ENCODE data around the gene VPS35L.

The VPS35L gene

GRCh38 chr16:19567560-19567959 lies 12.1 kb downstream of the VPS35L start:
- no peak for DNase-seq
- Histone ChIP-seq H3K27me3 (replicated peaks) (no peaks in the 10 kb centered on the region), H3K27ac (no peak overlapping the region), H3K36me3 (replicated peaks) (peaks cover 37% of the 10 kb centered on the region), H3K4me3 (ENCODE audit: low read depth, low read length) (no peak overlapping the region)
- TF ChIP-seq CTCF (IDR thresholded peaks at IDR 0.05; ENCODE audit: low read depth, low read length, missing control alignments) = no peak
- in situ Hi-C loops (cut with HindIII; ENCODE audit: low pct_ligation_motif_present, low sequenced_read_pairs) = no loop called here

- no peak for TF ChIP-seq CTCF (IDR thresholded peaks at IDR 0.05; ENCODE audit: low read depth, low read length, missing control alignments)
- Histone ChIP-seq H3K36me3 (replicated peaks) (peaks cover 32% of the 10 kb centered on the region), H3K27ac (no peak overlapping the region), H3K27me3 (replicated peaks) (no peaks in the 10 kb centered on the region), H3K4me3 (ENCODE audit: low read depth, low read length) (no peak overlapping the region)
- in situ Hi-C loops (cut with HindIII; ENCODE audit: low pct_ligation_motif_present, low sequenced_read_pairs) = no loop called here
- no peak for DNase-seq
Observed at GRCh38 chr16:19573997-19574396, 18.5 kb downstream of the VPS35L start.

GRCh38 chr16:19574615-19575014 lies 19.1 kb downstream of the VPS35L start:
- Histone ChIP-seq H3K27ac (no peak overlapping the region), H3K27me3 (replicated peaks) (no peaks in the 10 kb centered on the region), H3K4me3 (ENCODE audit: low read depth, low read length) (no peak overlapping the region), H3K36me3 (replicated peaks) (peaks cover 26% of the 10 kb centered on the region)
- in situ Hi-C loops (cut with HindIII; ENCODE audit: low pct_ligation_motif_present, low sequenced_read_pairs) = no loop called here
- no peak for TF ChIP-seq CTCF (IDR thresholded peaks at IDR 0.05; ENCODE audit: low read depth, low read length, missing control alignments)
- DNase-seq = no peak

GRCh38 chr16:19578378-19578971 lies 23.0 kb downstream of the VPS35L start:
- Histone ChIP-seq H3K4me3 (ENCODE audit: low read depth, low read length) (no peak overlapping the region), H3K36me3 (replicated peaks) (peaks cover 44% of the 10 kb centered on the region), H3K27me3 (replicated peaks) (no peaks in the 10 kb centered on the region), H3K27ac (no peak overlapping the region)
- in situ Hi-C loops (cut with HindIII; ENCODE audit: low pct_ligation_motif_present, low sequenced_read_pairs) = no loop called here
- no peak for DNase-seq
- TF ChIP-seq CTCF (IDR thresholded peaks at IDR 0.05; ENCODE audit: low read depth, low read length, missing control alignments) = no peak

- no peak overlapping the region for H3K4me3 ChIP-seq (ENCODE audit: low read depth, low read length)
- H3K36me3 ChIP-seq (replicated peaks) = peaks cover 38% of the 10 kb centered on the region
- H3K27me3 ChIP-seq (replicated peaks) = no peaks in the 10 kb centered on the region
- no peak for DNase-seq
- no peak overlapping the region for H3K27ac ChIP-seq
- in situ Hi-C loops (cut with HindIII; ENCODE audit: low pct_ligation_motif_present, low sequenced_read_pairs) = no loop called here
- no peak for TF ChIP-seq CTCF (IDR thresholded peaks at IDR 0.05; ENCODE audit: low read depth, low read length, missing control alignments)
Observed at GRCh38 chr16:19582050-19582831, 26.7 kb downstream of the VPS35L start.
